Panc1 (cell line): Measurements from ENCODE around the gene PNPLA2. TPM values are rescaled to one million over a fixed set of nuclear protein-coding genes. Genes with fewer than 3 reads are reported as not detected.
A peak's percentile ranks its signal among the peaks of the same experiment; 100 is the strongest.

Experiments used
- ATAC-seq: fragments of 200-7000 bp; cut with Tn5 transposase; 2 replicates; pipeline ENCODE4 v1.9.1; 2020; ENCODE audit warnings: mild to moderate bottlenecking, moderate library complexity
- BruUV-seq: library from RNA; stranded (reverse); fragments of 400-500 nt; replicated peaks from 2 replicates; lab custom pipeline; 2021; lab: Mats Ljungman, UMichigan
- CTCF ChIA-PET: fragments of 300-600 bp; sonication (Branson Sonifier 250); formaldehyde crosslinking; loops from one replicate; lab custom pipeline; 2022; ENCODE audit warnings: antibody characterized with exemption; lab: Charles Lee
- POLR2A ChIA-PET: fragments of 300-600 bp; sonication (Branson Sonifier 250); formaldehyde crosslinking; loops from one replicate; lab custom pipeline; 2022; ENCODE audit warnings: antibody characterized with exemption; lab: Charles Lee
- DNase-seq: peaks from one replicate; pipeline ENCODE4 v3.0.0-alpha.2; 2010; ENCODE audit warnings: low read depth, low spot score
- H3K27ac ChIP-seq: 2 replicates; pipeline ENCODE4 v1.5.1; 2011; ENCODE audit warnings: mild to moderate bottlenecking, low read length, inconsistent platforms
- H3K27me3 ChIP-seq: fragments of 200-500 bp; sonication (Bioruptor generic); 2 replicates; pipeline ENCODE4 v1.6.0; 2014; ENCODE audit warnings: low read length, inconsistent platforms; ENCODE audit not compliant: control insufficient read depth, insufficient read depth
- H3K36me3 ChIP-seq: fragments of 200-500 bp; sonication (Bioruptor generic); 2 replicates; pipeline ENCODE4 v1.5.1; 2014; ENCODE audit warnings: inconsistent platforms, mild to moderate bottlenecking, low read length, moderate library complexity; ENCODE audit not compliant: control insufficient read depth, insufficient read depth
- H3K4me1 ChIP-seq: 2 replicates; pipeline ENCODE4 v1.5.1; 2011; ENCODE audit warnings: inconsistent platforms, mild to moderate bottlenecking, low read length, moderate library complexity; ENCODE audit not compliant: control insufficient read depth, insufficient read depth
- H3K4me3 ChIP-seq, 2 experiments: 2 replicates each; pipeline ENCODE4 v1.5.1; 2011 to 2012; ENCODE audit warnings: low read depth in 2 of 2, low read length in 2 of 2, mild to moderate bottlenecking in 2 of 2, inconsistent platforms in 1 of 2, moderate library complexity in 1 of 2
- H3K9me3 ChIP-seq: fragments of 200-500 bp; sonication (Bioruptor generic); 2 replicates; pipeline ENCODE4 v1.5.1; 2014; ENCODE audit warnings: low read depth, mild to moderate bottlenecking, inconsistent platforms, low read length, moderate library complexity; ENCODE audit not compliant: control insufficient read depth, insufficient read depth
- CTCF ChIP-seq: fragments of 450-650 bp; IDR thresholded peaks from 2 replicates; pipeline ENCODE4 v1.5.1; 2017; ENCODE audit warnings: mild to moderate bottlenecking
- POLR2AphosphoS5 ChIP-seq: IDR thresholded peaks from 2 replicates; pipeline ENCODE4 v1.6.1; 2012; ENCODE audit warnings: mild to moderate bottlenecking, low read depth, low read length, moderate library complexity
- REST ChIP-seq, 2 experiments: IDR thresholded peaks; 2 replicates each; pipeline ENCODE4 v1.6.1; 2011 to 2012; ENCODE audit warnings: low read depth in 2 of 2, control low read depth in 1 of 2, low read length in 1 of 2, mild to moderate bottlenecking in 1 of 2, moderate library complexity in 1 of 2; ENCODE audit not compliant: insufficient read depth in 1 of 2
- SIN3A ChIP-seq: IDR thresholded peaks from 2 replicates; pipeline ENCODE4 v1.6.1; 2012; ENCODE audit warnings: low read depth, mild to moderate bottlenecking, low read length, moderate library complexity, borderline replicate concordance; ENCODE audit not compliant: insufficient read depth
- TCF7L2 ChIP-seq: IDR thresholded peaks from 2 replicates; pipeline ENCODE4 v1.6.1; 2011; ENCODE audit warnings: mild to moderate bottlenecking, low read depth, low read length, inconsistent platforms
- in situ Hi-C: cut with HindIII; loops from 2 replicates; pipeline ENCODE4 v1.10.0; 2016; ENCODE audit warnings: low sequenced_read_pairs, low pct_unique_long_range_greater_than_20kb
- intact Hi-C: fragments of 100-400 bp; cut with micrococcal nuclease; formaldehyde crosslinking; loops from one replicate; pipeline ENCODE4 v1.10.0; 2022; ENCODE audit not compliant: unreplicated experiment
- total RNA-seq: library from RNA; stranded (reverse); gene quantifications from one replicate; pipeline ENCODE4 v1.2.1, GENCODE V29; 2021; ENCODE audit not compliant: unreplicated experiment

The PNPLA2 gene
- total RNA-seq, 1 experiment from 2014 or later, result 244 TPM

- TF ChIP-seq CTCF, result no peak
- TF ChIP-seq REST (IDR thresholded peaks at IDR 0.05; ENCODE audit: insufficient read depth in 1 of 2, low read depth in 2 of 2, low read length in 1 of 2), result no peak
- TF ChIP-seq TCF7L2, result no peak
- no peak for TF ChIP-seq POLR2AphosphoS5
- no peak for TF ChIP-seq SIN3A
- POLR2A ChIA-PET, result no interaction called here
- no TSS peak for BruUV-seq
Observed at GRCh38 chr11:826836-827145, 8.1 kb downstream of the PNPLA2 start.

GRCh38 chr11:827146-827896 lies 8.6 kb downstream of the PNPLA2 start:
- BruUV-seq, result no TSS peak
- peaks cover 60% of the 10 kb centered on the region for H3K4me1 ChIP-seq
- H3K4me3 ChIP-seq, result peak overlapping the region; percentile 44 to 55
- H3K27me3 ChIP-seq, result no peaks in the 10 kb centered on the region
- ATAC-seq (peak; percentile 5; the same call in 1 of the 2 replicates), DNase-seq (no peak)
- no peaks in the 10 kb centered on the region for H3K9me3 ChIP-seq
- H3K36me3 ChIP-seq, result 0 out of 2 replicates have a peak, but pooled peaks cover 2% of the 10 kb centered on the region
- ChIA-PET POLR2A (interaction anchor here (0.8 to 1.9 kb wide), 2 partner anchors 8 to 10 kb away, joined by 5 to 11 read pairs; partner anchors contain the start of gene PNPLA2), CTCF (interaction anchor here (1.2 kb wide), 1 partner anchor 16 kb away, joined by 6 read pairs; no protein-coding TSS in a partner anchor)
- H3K27ac ChIP-seq, result peak overlapping the region; percentile 92
- in situ Hi-C loops (no loop called here), intact Hi-C loops (no loop called here)
- TF ChIP-seq CTCF (no peak), POLR2AphosphoS5 (peak; percentile 51; the same call in 1 of the 2 replicates), SIN3A (0 out of 2 replicates have a peak, but pooled peaks have one; percentile 37)

More at GRCh38 chr11:826836-827145, 8.1 kb downstream of the PNPLA2 start:
- in situ Hi-C loops (no loop called here), intact Hi-C loops (no loop called here)
- Histone ChIP-seq H3K36me3 (0 out of 2 replicates have a peak, but pooled peaks cover 2% of the 10 kb centered on the region), H3K9me3 (no peaks in the 10 kb centered on the region), H3K4me1 (peaks cover 62% of the 10 kb centered on the region), H3K27me3 (no peaks in the 10 kb centered on the region), H3K4me3 (peak overlapping the region; percentile 44 to 55), H3K27ac (peak overlapping the region; percentile 90)
- DNase-seq (no peak), ATAC-seq (0 out of 2 replicates have a peak, but pooled peaks have one; percentile 0)
- CTCF ChIA-PET, result no interaction called here
